K562 (cell line): ENCODE measurements around the gene SATB1. TPM values are rescaled to one million over a fixed set of nuclear protein-coding genes. Genes with fewer than 3 reads are reported as not detected.

Experiments used
- ATAC-seq: fragments of 200-7000 bp; cut with Tn5 transposase; 3 replicates; pipeline ENCODE4 v1.9.1; 2020; ENCODE audit warnings: moderate library complexity
- BruUV-seq: library from RNA; stranded (reverse); fragments of 400-500 nt; replicated peaks from 2 replicates; lab custom pipeline; 2021; lab: Mats Ljungman, UMichigan
- CTCF ChIA-PET: fragments of 300-600 bp; formaldehyde crosslinking; extraction: SDS; loops from one replicate; lab custom pipeline; 2021; ENCODE audit warnings: low intra/inter-chr PET ratio; lab: Yijun Ruan, JAX
- POLR2A ChIA-PET: fragments of 300-600, 350-650 bp; sonication (Branson Sonifier 250); formaldehyde crosslinking; extraction: SDS; loops from one replicate; lab custom pipeline; 2021; ENCODE audit warnings: antibody characterized with exemption, inconsistent platforms; lab: Yijun Ruan, JAX
- DNase-seq, 4 experiments: peaks; one replicate each; pipeline versions ENCODE4 v3.0.0 to v3.0.0-alpha.2; 2011 to 2018; ENCODE audit warnings: low spot score in 3 of 4, mixed read lengths in 3 of 4; ENCODE audit errors: extremely low read depth in 1 of 4
- FAIRE-seq: peaks from 2 replicates; lab custom pipeline; 2011; peaks lifted over from hg19 to GRCh38; lab: Jason Lieb, UNC
- H2AFZ ChIP-seq: 2 replicates; pipeline ENCODE4 v1.6.0; 2011; ENCODE audit warnings: low read depth, low read length, control low read depth, inconsistent platforms
- H3K27ac ChIP-seq: fragments of 200-600 bp; 3 replicates; pipeline ENCODE4 v1.8.0; 2011; ENCODE audit warnings: low read depth, mild to moderate bottlenecking, control low read depth, inconsistent platforms, low read length, moderate library complexity, mixed read lengths; ENCODE audit errors: extremely low read depth
- H3K27me3 ChIP-seq, 2 experiments: fragments of 300-600 bp in 1 of 2; 2 replicates in 1 of 2; 3 replicates in 1 of 2; pipeline versions ENCODE4 v1.6.0 to v1.8.0; 2011; ENCODE audit warnings: inconsistent platforms in 2 of 2, low read length in 2 of 2, mild to moderate bottlenecking in 1 of 2, mixed read lengths in 1 of 2, moderate library complexity in 1 of 2; ENCODE audit not compliant: control insufficient read depth in 2 of 2, insufficient read depth in 2 of 2
- H3K36me3 ChIP-seq: fragments of 300-600 bp; 3 replicates; pipeline ENCODE4 v1.8.0; 2011; ENCODE audit warnings: mild to moderate bottlenecking, low read length, inconsistent platforms; ENCODE audit not compliant: control insufficient read depth, insufficient read depth
- H3K4me1 ChIP-seq, 2 experiments: fragments of 200-600 bp in 1 of 2; replicated peaks in 1 of 2; 2 replicates in 1 of 2; 3 replicates in 1 of 2; pipeline versions ENCODE4 v1.5.1 to v1.8.0; 2011; ENCODE audit warnings: inconsistent platforms in 2 of 2, low read length in 2 of 2, mild to moderate bottlenecking in 1 of 2, mixed read lengths in 1 of 2, moderate library complexity in 1 of 2; ENCODE audit not compliant: control insufficient read depth in 2 of 2, insufficient read depth in 2 of 2
- H3K4me2 ChIP-seq: 2 replicates; pipeline ENCODE4 v1.6.1; 2011; ENCODE audit warnings: low read length, control low read depth, inconsistent platforms, mixed read lengths; ENCODE audit not compliant: insufficient read depth
- H3K4me3 ChIP-seq: fragments of 200-600 bp; sonication (generic), shearing (Covaris generic); 2 replicates; pipeline ENCODE4 v1.5.1; 2016; ENCODE audit warnings: control low read depth, inconsistent platforms
- H3K79me2 ChIP-seq: fragments of 200-600 bp; 3 replicates; pipeline ENCODE4 v1.8.0; 2011; ENCODE audit warnings: low read length, inconsistent platforms; ENCODE audit not compliant: control insufficient read depth, insufficient read depth
- H3K9ac ChIP-seq, 2 experiments: 2 replicates each; pipeline versions ENCODE4 v1.6.0 to v1.6.1; 2011; ENCODE audit warnings: low read depth in 2 of 2, low read length in 2 of 2, control low read depth in 1 of 2, inconsistent platforms in 1 of 2, mild to moderate bottlenecking in 1 of 2, mixed read lengths in 1 of 2; ENCODE audit not compliant: insufficient read depth in 1 of 2
- H3K9me1 ChIP-seq: one replicate; pipeline ENCODE4 v1.6.0; 2011; ENCODE audit warnings: inconsistent platforms, mild to moderate bottlenecking, low read length, moderate library complexity; ENCODE audit not compliant: control insufficient read depth, insufficient read depth
- H3K9me3 ChIP-seq: replicated peaks from 2 replicates; pipeline ENCODE4 v1.5.1; 2011; ENCODE audit warnings: low read depth, low read length, inconsistent platforms; ENCODE audit not compliant: control insufficient read depth, insufficient read depth
- H4K20me1 ChIP-seq: replicated peaks from 2 replicates; pipeline ENCODE4 v1.6.1; 2011; ENCODE audit warnings: low read length, inconsistent platforms, mixed read lengths; ENCODE audit not compliant: control insufficient read depth, insufficient read depth
- E2F8 ChIP-seq: fragments of 450-650 bp; IDR thresholded peaks from 2 replicates; pipeline ENCODE4 v1.7.1; 2018; ENCODE audit warnings: mild to moderate bottlenecking, low read depth; ENCODE audit not compliant: partially characterized antibody
- HSF4 ChIP-seq: fragments of 250-450 bp; sonication (Bioruptor Pico); IDR thresholded peaks from 2 replicates; pipeline ENCODE4 v2.1.2; 2022; ENCODE audit warnings: mild to moderate bottlenecking, moderate library complexity, borderline replicate concordance
- KLF13 ChIP-seq: fragments of 450-650 bp; IDR thresholded peaks from 2 replicates; pipeline ENCODE4 v1.6.1; 2016; ENCODE audit warnings: missing genetic modification characterization, low read depth, mild to moderate bottlenecking, missing compliant biosample characterization, moderate library complexity, borderline replicate concordance
- MIER1 ChIP-seq: fragments of 450-650 bp; IDR thresholded peaks from 2 replicates; pipeline ENCODE4 v1.6.1; 2016; ENCODE audit warnings: antibody characterized with exemption, mild to moderate bottlenecking, low read depth
- MLX ChIP-seq, 2 experiments: fragments of 450-650 bp in 1 of 2; sonication (generic) in 1 of 2; formaldehyde crosslinking; conservative IDR thresholded peaks; 2 replicates each; pipeline versions ENCODE4 v1.4.0 to v1.8.1; 2020 to 2022; ENCODE audit warnings: mild to moderate bottlenecking in 1 of 2, missing genetic modification reagents in 1 of 2
- MTA1 ChIP-seq: fragments of 450-650 bp; IDR thresholded peaks from 2 replicates; pipeline ENCODE4 v1.6.1; 2017; ENCODE audit warnings: borderline replicate concordance
- NR2F6 ChIP-seq: fragments of 450-650 bp; formaldehyde crosslinking; IDR thresholded peaks from 2 replicates; pipeline ENCODE4 v1.4.0; 2020; ENCODE audit warnings: mild to moderate bottlenecking
- PBX2 ChIP-seq, 2 experiments: IDR thresholded peaks in 1 of 2; conservative IDR thresholded peaks in 1 of 2; 2 replicates each; pipeline ENCODE4 v1.6.1; 2016; ENCODE audit warnings: low read depth in 2 of 2, mild to moderate bottlenecking in 1 of 2, missing compliant biosample characterization in 1 of 2, missing genetic modification characterization in 1 of 2, moderate library complexity in 1 of 2
- SAP30 ChIP-seq: fragments of 200-600 bp; sonication (generic); IDR thresholded peaks from 2 replicates; pipeline ENCODE4 v1.6.1; 2012; ENCODE audit warnings: borderline replicate concordance, low read depth, mild to moderate bottlenecking, moderate library complexity, low read length, control low read depth, inconsistent platforms; ENCODE audit not compliant: insufficient read depth, poor library complexity, severe bottlenecking
- SNRNP70 ChIP-seq: fragments of 200-400 bp; formaldehyde crosslinking; optimal IDR thresholded peaks from 2 replicates; pipeline ENCODE3; 2017; ENCODE audit warnings: low read depth, low read length
- ZBTB33 ChIP-seq: sonication (generic); formaldehyde crosslinking; IDR thresholded peaks from 2 replicates; pipeline ENCODE4 v1.8.1; 2023; ENCODE audit warnings: mild to moderate bottlenecking, missing genetic modification reagents
- ZNF347 ChIP-seq: fragments of 450-650 bp; formaldehyde crosslinking; IDR thresholded peaks from 2 replicates; pipeline ENCODE4 v1.4.0; 2020; ENCODE audit warnings: low read depth, mild to moderate bottlenecking, moderate library complexity
- ZNF584 ChIP-seq: fragments of 200-800 bp; sonication (Bioruptor generic); IDR thresholded peaks from 2 replicates; pipeline ENCODE4 v1.6.1; 2016; ENCODE audit warnings: low read depth, mild to moderate bottlenecking, missing genetic modification characterization, missing compliant biosample characterization
- WGBS: fragments of 100-300 bp; shearing (Covaris generic); methylation state at CpG from one replicate; pipeline ENCODE4 v1.1.6; 2016; ENCODE audit warnings: low coverage, mixed read lengths; ENCODE audit not compliant: insufficient coverage; ENCODE audit errors: missing lambda C conversion rate; 5-methylcytosine and 5-hydroxymethylcytosine counted together
- in situ Hi-C: fragments of 300-500 bp; cut with MboI; formaldehyde crosslinking; loops from 4 replicates; pipeline ENCODE4 v1.15.0; 2018; ENCODE audit warnings: inconsistent platforms, mixed read lengths
- intact Hi-C: fragments of 100-400 bp; cut with micrococcal nuclease; formaldehyde crosslinking; loops from 2 replicates; pipeline ENCODE4 v1.14.2; 2022
- polyA plus RNA-seq, 8 experiments: library from polyadenylated mRNA; depleted of rRNA in 4 of 8; stranded (reverse) in 5 of 8; unstranded in 3 of 8; fragments of >200 nt; fragmentation: Nextera tagmentation in 2 of 8; fragmentation: Illumina TruSeq in 1 of 8; extraction: Ambion mirVana in 2 of 8; extraction: Trizol in 1 of 8; gene quantifications; 2 replicates each; pipeline versions ENCODE4 v1.2.1 to v1.2.3, GENCODE V29; 2011 to 2014; ENCODE audit warnings: inconsistent platforms in 1 of 8, missing spikeins in 1 of 8
- total RNA-seq, 7 experiments: library from RNA; depleted of rRNA in 6 of 7; stranded (reverse); fragments of >200 nt in 6 of 7; fragmentation: Illumina TruSeq in 2 of 7; extraction: Trizol in 2 of 7; gene quantifications; 2 replicates each; pipeline versions ENCODE4 v1.2.1 to v1.2.3, GENCODE V29; 2011 to 2021; ENCODE audit warnings: low replicate concordance in 1 of 7

The SATB1 gene
- total and polyA plus RNA-seq, 9 of the 15 experiments (the other 6 are each of a cell fraction or from before 2014, with no cell fraction given) = 0.03 to 2.5 (median 0.15) TPM; not detected in 1

- Histone ChIP-seq H3K9ac (no peak overlapping the region), H3K27me3 (0 out of 5 replicates have a peak, but pooled peaks cover 0 to 5% of the 10 kb centered on the region in 2 experiments), H3K9me3 (no peaks in the 10 kb centered on the region), H3K79me2 (no peaks in the 10 kb centered on the region), H3K36me3 (no peaks in the 10 kb centered on the region), H3K27ac (no peak overlapping the region), H2AFZ (no peak overlapping the region), H3K4me2 (no peak overlapping the region), H3K4me1 (peaks cover 0 to 2% of the 10 kb centered on the region in 2 experiments; a peak in 1 of 5 replicates), H4K20me1 (no peaks in the 10 kb centered on the region), H3K9me1 (no peaks in the 10 kb centered on the region), H3K4me3 (no peak overlapping the region)
- FAIRE-seq (no peak), DNase-seq (no peak), ATAC-seq (no peak)
- in situ Hi-C loops = no loop called here
- CTCF ChIA-PET = no interaction called here
- POLR2A ChIA-PET = no interaction called here
- WGBS = 1% methylated on average over 6 of the region's 6 CpGs
- BruUV-seq = no TSS peak
- intact Hi-C loops = no loop called here
- TF ChIP-seq MIER1 (no peak), NR2F6 (CRISPR knock-in tag) (no peak), E2F8 (no peak), SNRNP70 (no peak), ZNF347 (CRISPR knock-in tag) (no peak), ZBTB33 (CRISPR knock-in tag) (no peak), MTA1 (no peak), PBX2 (CRISPR knock-in tag; IDR thresholded peaks at IDR 0.05; ENCODE audit: low read depth) (no peak), PBX2 (tag; conservative IDR thresholded peaks at IDR 0.05; ENCODE audit: low read depth) (no peak), HSF4 (CRISPR knock-in tag) (no peak), KLF13 (tag) (no peak), SAP30 (no peak), MLX (CRISPR knock-in tag; conservative IDR thresholded peaks at IDR 0.05) (no peak), ZNF584 (CRISPR knock-in tag) (no peak)
Observed at GRCh38 chr3:18438586-18438985, 13.4 kb upstream of the SATB1 start.
